HG03139 (cell line): ENCODE data around the gene UBL7.
A peak's percentile ranks its signal among the peaks of the same experiment; 100 is the strongest.
"Not testable (repeated sequence)": the region's sequence is repeated elsewhere in the genome, so short reads cannot be mapped to it uniquely, and the experiment has no call there.

Source experiments
- ATAC-seq: cut with Tn5 transposase; IDR thresholded peaks from one replicate; pipeline ENCODE4 v1.9.1; 2021; ENCODE audit not compliant: unreplicated experiment

UBL7 gene

GRCh38 chr15:74460871-74461846 lies at the start of gene UBL7:
Gene UBL7, minus strand, starts transcription at chr15:74461160. Its CDS starts 2,293 bp downstream, at chr15:74458867.
- peak; percentile 84 for ATAC-seq

GRCh38 chr15:74506515-74506840 lies 45.5 kb upstream of the UBL7 start:
- no peak for ATAC-seq

GRCh38 chr15:74505837-74506514 lies 45.0 kb upstream of the UBL7 start:
- ATAC-seq = no peak

GRCh38 chr15:74504836-74505235 lies 43.9 kb upstream of the UBL7 start:
- no peak for ATAC-seq

GRCh38 chr15:74504418-74504817 lies 43.5 kb upstream of the UBL7 start:
- ATAC-seq = no peak

- no peak for ATAC-seq
Measured at GRCh38 chr15:74502301-74502700, 41.3 kb upstream of the UBL7 start.

- no peak for ATAC-seq
Measured at GRCh38 chr15:74500401-74500800, 39.4 kb upstream of the UBL7 start.

GRCh38 chr15:74499366-74499765 lies 38.4 kb upstream of the UBL7 start:
- no peak for ATAC-seq

GRCh38 chr15:74497584-74497983 lies 36.6 kb upstream of the UBL7 start:
- no peak for ATAC-seq

GRCh38 chr15:74496648-74497047 lies 35.7 kb upstream of the UBL7 start:
- ATAC-seq = no peak

GRCh38 chr15:74490339-74490689 lies 29.4 kb upstream of the UBL7 start:
- ATAC-seq = no peak

GRCh38 chr15:74489518-74490338 lies 28.8 kb upstream of the UBL7 start:
- ATAC-seq = peak; percentile 63

- no peak for ATAC-seq
Measured at GRCh38 chr15:74488776-74489175, 27.8 kb upstream of the UBL7 start.

- no peak for ATAC-seq
Measured at GRCh38 chr15:74482661-74483060, 21.7 kb upstream of the UBL7 start.

GRCh38 chr15:74480364-74480763 lies 19.4 kb upstream of the UBL7 start:
- not testable (repeated sequence) for ATAC-seq

- ATAC-seq = not testable (repeated sequence)
Measured at GRCh38 chr15:74471621-74472020, 10.7 kb upstream of the UBL7 start.

GRCh38 chr15:74470631-74471395 lies 9.9 kb upstream of the UBL7 start:
- no peak for ATAC-seq

GRCh38 chr15:74468341-74469032 lies 7.5 kb upstream of the UBL7 start:
- no peak for ATAC-seq

GRCh38 chr15:74466570-74466969 lies 5.6 kb upstream of the UBL7 start:
- ATAC-seq = no peak

GRCh38 chr15:74464897-74465296 lies 3.9 kb upstream of the UBL7 start:
- no peak for ATAC-seq
